ENCODE measurements around the gene RELCH.

The RELCH gene

DNA sequence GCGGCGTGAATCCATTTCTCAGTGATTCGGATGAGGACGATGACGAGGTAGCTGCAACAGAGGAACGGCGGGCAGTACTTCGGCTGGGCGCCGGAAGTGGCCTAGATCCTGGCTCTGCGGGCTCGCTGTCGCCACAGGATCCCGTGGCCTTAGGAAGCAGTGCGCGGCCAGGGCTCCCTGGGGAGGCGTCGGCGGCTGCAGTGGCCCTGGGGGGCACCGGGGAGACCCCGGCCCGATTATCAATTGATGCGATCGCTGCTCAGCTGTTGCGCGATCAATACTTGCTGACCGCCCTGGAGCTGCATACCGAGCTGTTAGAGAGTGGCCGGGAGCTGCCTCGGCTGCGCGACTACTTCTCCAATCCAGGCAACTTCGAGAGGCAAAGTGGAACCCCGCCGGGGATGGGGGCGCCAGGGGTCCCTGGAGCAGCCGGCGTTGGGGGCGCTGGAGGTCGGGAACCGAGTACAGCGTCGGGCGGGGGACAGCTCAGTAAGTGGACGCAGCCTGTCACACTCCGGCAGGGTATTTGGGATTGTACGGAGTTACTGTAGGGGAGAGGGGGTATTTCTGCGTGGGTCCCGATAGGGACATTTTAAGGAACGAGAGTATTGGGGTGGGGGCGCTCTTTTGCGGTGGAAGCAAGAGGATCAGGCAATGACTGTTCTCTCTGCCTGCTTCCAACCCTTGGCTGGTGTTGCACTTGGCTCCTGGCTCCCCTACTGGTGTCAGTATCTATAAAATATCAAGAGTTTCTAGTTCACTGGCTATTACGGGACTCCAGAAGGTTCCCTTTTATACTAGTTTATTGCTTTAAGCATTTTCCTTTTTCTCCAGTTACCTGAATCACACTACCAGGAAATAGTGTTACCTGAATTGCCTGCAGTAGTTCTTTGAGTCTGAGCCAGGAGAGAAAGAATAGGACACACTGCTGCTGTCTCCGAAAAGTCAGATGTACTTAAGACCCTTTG, 772 bp downstream of the RELCH start:
- DNase-seq: peak in 22 of 58 donors; percentile 7 to 55 (median 40)

DNA sequence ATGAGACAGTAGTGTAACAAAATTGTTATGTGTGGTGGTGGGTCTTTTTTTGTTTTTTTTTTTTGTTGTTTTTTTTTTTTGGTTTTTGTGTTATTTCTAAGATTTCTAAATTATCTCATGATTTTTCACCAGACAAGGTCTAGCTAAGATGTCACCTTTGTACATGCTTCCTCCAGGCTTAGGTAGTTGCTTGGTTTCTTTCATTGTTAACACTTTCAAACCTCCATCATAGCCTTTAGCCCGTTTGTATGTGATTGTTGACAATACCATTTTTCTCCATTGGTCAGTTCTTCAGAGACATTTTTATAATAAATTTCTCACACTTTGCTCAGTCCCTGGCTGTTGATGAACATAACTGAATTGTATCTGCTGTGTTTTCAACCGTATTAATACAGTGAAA, 2.2 kb downstream of the RELCH start:
- no peak for DNase-seq

DNA sequence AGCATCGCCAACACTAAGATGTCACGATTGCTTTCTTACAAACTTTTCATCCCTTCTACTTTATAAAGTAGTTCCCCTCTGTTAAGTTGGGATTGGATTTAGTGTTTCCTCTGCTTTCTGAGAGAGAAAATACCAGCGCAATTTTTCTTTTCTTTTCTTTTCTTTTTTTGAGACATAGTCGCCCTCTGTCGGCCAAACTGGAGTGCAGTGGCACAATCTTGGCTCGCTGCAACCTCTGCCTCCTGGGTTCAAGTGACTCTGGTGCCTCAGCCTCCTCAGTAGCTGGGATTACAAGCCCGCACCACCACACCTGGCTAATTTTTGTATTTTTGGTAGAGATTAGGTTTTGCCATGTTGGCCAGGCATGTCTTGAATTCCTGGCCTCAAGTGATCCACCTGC, 9.0 kb downstream of the RELCH start:
- DNase-seq: no peak

DNA sequence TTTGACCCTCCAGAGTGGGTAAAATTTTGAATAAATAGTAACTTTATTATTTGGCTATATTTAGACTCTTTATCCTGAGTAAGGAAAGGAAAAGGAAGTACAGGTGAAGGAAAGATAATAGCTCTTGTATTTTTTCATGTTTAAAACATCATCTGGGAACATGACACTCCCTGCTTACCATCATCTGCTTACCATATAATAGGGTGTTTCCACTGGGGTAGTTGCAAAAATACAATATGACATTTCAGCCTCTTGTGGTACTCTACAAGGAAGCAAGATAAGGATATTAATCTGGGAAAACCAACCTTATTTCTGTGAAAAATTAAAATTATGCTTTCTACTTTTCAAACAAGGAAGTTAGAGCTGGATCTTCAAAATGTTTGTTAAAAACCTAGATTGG, 9.9 kb downstream of the RELCH start:
- DNase-seq: no peak

DNA sequence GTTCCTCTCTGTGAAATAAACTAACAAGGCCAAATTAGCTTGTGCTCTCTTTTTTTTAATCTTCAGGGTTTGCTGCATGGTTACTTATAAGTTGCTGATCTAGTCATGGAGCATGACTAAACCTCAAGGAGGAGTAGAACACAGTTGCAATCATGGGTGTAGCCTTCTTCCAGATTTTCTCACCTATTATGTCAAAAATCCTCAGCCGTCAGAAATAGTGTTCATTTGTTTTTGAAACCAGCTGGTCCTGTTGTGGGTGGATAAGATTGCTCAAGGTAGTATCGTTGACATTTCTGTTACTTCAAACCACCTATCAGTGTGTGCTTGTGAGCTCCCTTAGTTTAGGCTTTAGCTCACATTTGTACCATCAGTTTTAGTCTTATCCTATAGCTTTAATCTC, 11.2 kb downstream of the RELCH start:
- no peak for DNase-seq

DNA sequence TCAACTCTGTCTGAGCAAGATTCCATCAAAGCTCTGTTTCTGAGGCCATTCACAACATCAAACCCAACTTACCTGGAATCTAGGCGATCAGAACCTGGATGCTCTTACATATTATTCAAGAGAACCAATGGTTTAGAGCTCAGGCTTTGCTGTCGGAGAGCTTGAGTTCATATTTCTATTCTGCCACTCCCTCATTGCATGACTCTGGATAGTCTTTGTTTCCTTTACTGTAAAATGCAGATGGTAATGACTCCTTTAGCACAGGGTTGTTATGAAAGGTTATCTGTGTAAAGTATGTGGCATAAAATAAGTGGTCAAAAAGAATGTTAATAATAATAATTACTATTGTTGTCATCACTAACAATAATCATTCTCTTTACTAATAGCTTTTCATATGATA, 12.6 kb downstream of the RELCH start:
- DNase-seq: no peak

DNA sequence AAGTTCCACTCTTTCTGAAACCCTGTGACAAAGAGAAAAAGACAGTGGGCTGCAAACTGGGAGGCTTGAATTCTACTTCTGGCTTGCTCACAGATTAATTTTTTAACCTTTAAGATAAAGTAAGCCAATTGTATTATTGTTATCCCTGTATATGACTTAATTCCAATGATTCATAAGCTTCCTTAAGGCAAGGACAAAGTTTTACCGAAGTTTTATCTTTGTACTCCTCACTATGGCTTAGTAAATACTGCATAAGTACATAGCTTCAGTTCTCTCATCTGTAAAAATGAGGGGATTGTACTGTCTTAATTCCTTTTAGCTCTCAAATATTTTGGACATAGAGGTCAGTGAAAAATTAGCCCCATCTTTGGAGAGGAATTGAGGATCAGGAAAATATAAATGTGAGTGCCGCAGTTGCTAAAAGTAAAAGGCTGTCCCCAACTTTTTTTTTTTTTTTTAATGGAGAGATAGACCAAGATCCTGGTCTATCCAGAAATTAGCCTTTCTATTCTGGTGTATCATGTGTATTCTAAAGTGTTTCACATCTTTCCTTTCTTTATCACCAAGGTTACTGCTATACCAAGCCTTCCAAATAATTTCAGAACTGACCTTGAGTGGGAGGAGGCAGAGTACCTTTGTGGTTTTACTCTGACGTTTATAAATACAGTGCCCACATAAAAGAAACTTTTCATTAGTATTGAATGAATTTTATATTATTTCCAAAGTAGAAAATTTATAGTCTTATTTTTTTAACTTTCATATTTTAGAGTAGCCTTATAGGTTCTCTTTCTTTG, 13.3 kb downstream of the RELCH start:
- DNase-seq: no peak

DNA sequence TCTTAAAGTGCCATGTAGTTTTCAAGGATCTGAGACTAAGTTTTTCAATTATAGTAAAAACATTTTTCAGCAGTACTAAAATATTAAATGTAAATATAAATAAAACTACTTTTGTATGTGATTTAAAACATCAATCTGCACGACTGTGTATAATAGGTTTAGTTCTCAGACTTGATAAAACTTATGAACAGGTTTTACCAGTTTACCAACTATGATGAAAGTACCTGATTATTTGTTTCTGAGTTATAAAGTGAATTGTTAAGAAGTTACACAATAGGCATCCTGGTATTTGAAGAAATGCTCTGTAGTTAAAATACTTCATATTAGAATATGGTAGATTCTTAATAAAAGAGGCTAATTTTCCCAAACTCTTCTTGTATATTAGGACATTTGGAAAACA, 14.8 kb downstream of the RELCH start:
- no peak for DNase-seq

DNA sequence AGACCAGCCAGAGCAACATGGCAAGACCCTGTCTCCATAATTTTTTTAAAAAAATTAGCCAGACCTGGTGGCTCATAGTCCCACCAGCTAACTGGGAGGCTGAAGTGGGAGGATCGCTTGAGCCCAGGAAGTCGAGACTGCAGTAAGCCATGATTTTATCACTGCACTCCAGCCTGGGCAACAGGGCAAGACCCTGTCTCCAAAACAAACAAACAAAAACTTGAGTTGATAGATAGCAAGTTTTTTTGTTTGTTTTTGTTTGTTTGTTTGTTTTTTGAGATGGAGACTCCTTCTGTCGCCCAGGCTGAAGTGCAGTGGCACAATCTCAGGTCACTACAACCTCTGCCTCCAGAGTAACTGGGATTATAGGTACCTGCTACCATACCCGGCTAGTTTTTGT, 18.8 kb downstream of the RELCH start:
- no peak for DNase-seq

DNA sequence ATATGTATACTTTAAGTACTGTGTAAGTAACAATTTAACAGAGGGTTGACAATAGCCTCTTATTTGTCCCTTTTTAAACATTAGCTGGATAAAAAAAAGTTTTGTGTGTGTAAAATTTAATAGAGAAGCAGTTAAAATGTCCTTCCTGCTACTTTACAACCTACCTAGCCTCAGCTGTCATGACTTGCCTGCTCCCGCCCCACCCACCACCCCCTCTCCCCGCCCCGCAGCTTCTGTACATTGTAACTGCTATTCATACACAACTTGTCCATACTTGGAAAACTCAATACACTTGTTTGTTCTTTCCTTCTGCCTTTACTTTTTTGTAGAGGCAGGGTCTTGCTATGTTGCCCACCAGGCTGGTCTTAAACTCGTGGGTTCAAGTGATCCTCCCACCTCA, 19.5 kb downstream of the RELCH start:
- no peak for DNase-seq

DNA sequence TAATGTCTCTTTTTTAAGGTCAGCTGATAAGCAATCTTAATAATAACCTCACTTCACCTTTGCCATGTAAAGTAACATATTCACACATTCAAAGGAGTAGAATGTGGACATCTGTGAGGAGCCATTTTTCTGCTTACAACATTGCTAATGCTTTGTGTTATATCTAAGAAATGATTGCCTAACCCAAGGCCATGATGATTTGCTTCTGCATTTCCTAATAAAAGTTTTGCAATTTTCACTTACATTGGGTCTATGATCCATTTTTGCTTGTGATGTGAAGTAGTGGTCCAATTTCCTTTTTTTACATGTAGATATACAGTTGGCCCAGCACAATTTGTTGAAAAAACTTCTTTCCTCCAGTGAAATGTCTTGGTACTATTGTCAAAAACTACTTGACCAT, 22.0 kb downstream of the RELCH start:
- DNase-seq: no peak

DNA sequence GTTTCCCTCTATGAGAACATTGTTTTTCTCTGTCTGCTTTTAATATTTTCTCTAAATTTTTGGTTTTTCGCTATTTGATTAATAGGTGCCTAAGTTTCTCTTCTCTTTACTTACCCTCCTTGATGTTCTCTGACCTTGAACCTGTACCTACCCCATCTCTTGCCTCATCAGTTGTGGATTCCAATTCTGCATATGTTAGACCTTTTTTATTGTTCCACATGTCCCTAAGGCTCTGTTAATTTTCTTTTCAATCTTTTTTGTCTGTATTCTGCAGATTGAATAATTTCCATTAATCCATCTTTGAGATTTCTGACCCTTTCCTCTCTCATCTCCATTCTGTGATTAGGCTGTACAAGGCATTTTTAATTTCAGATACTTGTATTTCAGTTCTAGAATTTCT, 23.1 kb downstream of the RELCH start:
- no peak for DNase-seq

DNA sequence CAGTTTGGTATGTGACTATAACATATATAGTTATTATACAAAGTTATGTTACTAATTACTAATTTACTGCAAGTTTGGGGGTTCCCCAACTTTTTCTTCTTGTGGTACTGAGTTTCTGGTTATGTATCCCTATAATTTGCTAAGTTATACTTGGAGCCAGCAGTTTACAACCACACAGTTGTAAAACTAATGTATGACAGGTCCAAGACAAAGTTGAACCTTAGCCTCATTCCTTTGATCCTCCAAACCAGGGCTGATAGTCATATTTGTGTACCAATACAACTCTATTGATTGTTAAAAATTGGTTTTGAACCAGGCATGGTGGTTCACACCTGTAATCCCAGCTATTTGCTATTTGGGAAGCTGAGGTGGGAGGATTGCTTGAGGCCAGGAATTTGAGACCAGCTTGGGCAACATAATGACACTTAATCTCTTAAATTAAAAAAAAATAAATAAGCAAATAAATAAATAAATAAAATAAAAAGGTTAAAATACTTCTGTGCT, 24.3 kb downstream of the RELCH start:
- no peak for DNase-seq

DNA sequence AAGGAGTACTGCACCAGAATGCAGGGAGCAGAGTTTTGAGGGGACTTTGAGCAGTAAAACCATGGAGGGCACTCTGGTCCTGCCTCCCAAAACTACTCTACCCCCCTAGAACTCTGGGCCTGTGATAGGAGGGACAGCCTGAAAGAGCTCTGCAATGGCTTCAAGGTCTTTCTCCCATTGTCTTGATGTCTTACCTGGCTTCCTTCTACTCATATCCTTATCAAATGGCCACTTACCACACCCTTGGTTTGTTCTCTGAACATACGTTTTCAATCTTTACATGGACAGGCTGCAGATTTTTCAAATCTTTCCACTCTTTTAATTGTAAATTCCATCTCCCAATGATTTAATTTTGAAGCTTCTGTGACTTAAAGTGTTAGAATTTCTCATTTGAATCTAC, 27.7 kb downstream of the RELCH start:
- no peak for DNase-seq

DNA sequence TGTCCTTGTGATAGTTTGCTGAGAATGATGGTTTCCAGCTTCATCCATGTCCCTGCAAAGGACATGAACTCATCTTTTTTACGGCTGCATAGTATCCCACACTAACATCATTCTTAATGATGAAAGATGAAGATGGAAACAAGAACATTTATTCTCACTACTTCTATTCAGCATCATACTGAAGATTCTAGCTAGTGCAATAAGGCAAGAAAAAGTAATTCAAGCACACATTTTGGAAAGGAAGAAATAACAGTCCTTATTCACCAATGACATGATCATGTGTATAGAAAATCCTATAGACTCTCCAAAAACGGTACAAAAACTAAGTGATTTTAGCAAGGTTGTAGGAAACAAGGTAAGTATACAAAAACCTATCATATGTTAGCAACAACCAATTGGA, 37.2 kb downstream of the RELCH start:
- DNase-seq: no peak

DNA sequence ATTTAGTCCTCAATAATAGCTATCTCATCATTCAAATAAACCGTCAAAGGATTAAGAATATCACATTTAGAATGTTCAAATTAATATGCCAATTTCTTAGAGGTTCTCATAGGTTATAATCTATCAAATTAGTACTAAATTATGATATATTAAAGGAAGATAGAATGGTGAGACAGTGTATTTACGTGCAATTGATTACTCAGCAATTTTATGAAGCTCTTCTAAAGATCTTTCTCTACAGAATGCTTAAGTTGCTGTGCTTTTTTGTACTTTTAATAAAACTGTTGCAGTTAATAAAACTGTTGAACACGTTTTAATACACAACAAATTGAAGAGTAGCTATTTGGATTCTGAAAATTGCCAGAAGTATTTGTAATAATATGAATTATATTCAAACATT, 39.0 kb downstream of the RELCH start:
- no peak for DNase-seq

DNA sequence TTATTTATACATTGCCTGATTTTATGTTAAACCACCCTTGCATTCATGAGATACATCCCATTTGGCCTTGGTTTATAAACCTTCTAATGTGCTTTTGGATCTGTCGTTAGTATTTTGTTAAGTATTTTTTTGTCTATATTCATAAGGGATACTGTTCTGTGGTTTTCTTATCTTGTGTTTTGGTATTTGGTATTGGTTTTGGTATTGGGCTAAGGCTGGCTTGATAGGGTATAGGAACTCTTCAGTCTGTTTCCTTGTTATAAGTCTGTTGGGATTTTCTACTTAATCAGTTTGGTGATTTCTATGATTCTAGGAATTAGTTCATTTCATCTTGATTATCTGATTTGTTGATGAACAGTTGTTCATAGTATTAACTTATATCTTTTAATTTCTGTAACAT, 49.2 kb downstream of the RELCH start:
- no peak for DNase-seq

DNA sequence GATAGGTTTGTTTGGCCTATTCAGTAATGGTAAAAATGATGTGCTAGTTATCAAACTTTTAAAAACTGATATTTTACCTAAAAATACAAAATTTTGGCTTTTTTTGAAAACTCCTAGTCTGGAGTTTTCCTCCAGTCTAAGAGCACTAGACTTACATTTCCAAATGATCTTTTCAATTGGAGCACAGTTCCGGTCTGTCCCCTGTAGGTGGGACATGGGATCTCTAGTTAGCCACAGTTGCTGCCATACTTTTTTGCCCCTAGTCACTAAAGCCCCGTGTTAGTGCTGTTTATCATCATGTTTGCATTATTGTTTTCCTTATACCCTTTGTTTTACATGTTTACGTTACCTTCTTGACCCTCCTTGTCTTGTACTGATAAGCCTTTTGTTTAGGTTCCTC, 52.4 kb downstream of the RELCH start:
- no peak for DNase-seq

DNA sequence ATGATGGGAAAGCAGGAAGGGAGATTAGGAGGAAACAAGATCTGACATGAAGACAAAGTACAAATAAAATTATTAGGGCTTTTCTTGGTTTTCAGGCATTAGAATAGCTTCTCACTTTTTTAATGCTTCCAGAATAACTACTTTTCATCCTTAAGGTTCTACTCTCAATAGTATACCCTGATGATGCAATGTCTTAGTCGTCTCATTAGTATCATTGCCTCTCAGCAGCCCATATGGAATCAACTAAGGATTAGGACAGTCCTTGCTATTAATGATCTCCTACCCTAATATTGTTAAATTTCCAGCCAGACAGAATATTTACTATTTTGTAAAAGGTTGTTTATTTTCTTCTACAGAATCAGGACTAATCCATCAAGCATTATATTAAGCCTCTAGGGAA, 55.9 kb downstream of the RELCH start:
- DNase-seq: no peak

DNA sequence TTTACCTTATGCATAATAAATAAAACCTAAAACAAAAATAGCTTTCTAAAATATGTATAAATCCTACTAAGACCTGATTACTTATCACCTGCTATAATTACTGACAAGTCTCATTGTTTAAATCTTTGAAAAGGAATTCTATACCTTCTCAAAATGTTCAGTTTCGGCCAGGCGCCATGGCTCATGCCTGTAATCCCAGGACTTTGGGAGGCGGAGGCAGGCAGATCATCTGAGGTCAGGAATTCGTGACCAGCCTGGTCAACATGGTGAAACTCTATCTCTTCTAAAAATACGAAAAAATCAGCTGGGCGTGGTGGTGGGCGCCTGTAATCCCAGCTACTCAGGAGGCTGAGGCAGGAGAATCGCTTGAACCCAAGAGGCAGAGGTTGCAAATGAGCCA, 58.1 kb downstream of the RELCH start:
- no peak for DNase-seq

DNA sequence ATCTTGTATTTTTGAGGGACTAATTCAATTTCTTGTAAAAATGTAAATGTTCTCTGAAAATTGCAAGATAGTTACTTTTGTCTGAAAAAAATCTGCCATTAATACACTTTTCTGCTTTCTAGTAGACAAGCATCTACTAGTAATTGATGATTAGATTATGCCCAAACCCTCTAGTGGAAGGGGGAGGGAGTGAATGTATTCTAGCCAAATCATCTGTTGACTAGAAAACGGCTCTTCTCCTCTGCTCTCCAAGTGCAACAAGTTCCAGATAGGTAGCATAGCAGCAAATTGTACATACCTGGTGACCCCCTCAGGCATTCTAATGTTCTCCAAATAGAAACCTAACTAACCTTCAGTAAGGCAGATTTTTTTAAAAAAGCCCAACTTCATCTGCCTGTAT, 58.6 kb downstream of the RELCH start:
- no peak for DNase-seq

DNA sequence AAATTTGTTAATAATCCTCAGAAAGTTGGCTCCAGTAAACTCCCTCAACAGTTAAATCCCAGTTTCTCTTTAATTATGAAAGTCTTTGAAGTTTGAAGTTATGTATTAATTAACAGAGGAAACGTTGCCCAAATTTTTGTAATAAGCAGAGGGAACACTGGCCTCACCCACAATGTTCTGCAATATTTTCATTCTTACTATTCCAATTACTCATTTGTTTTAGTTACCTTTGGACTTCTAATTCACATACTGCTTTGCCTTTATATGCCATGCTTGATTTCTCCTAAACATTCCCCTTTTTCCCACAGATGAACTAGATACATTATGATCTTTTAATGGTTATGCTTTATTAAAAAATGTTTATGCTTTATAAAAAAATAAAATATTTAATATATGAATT, 61.3 kb downstream of the RELCH start:
- DNase-seq: no peak

Data from anterior cingulate cortex (tissue), 58 donors.